K562 (cell line): ENCODE measurements around the gene KLK8. TPM values are rescaled to one million over a fixed set of nuclear protein-coding genes. Genes with fewer than 3 reads are reported as not detected.

ENCODE experiments used
- EP300 ChIP-seq: IDR thresholded peaks from 2 replicates; pipeline ENCODE4 v1.6.1; 2012; ENCODE audit warnings: low read length, improper control_type of control experiment
- ESRRA ChIP-seq: fragments of 450-650 bp; IDR thresholded peaks from 2 replicates; pipeline ENCODE4 v1.6.1; 2014; ENCODE audit warnings: low read depth, mild to moderate bottlenecking, moderate library complexity, borderline replicate concordance
- HNRNPH1 ChIP-seq: fragments of 200-400 bp; formaldehyde crosslinking; optimal IDR thresholded peaks from 2 replicates; pipeline ENCODE3; 2017; ENCODE audit warnings: low read depth, mild to moderate bottlenecking, low read length, moderate library complexity
- ILF3 ChIP-seq: fragments of 450-650 bp; IDR thresholded peaks from 2 replicates; pipeline ENCODE4 v1.6.1; 2018; ENCODE audit warnings: antibody characterized with exemption, mild to moderate bottlenecking, moderate library complexity, borderline replicate concordance
- KAT2B ChIP-seq: IDR thresholded peaks from one replicate; pipeline ENCODE4 v1.6.1; 2012; ENCODE audit warnings: low read depth, mild to moderate bottlenecking, control low read depth, inconsistent platforms, low read length, moderate library complexity
- NBN ChIP-seq: fragments of 450-650 bp; IDR thresholded peaks from 2 replicates; pipeline ENCODE4 v1.6.1; 2016; ENCODE audit warnings: low read depth, mild to moderate bottlenecking
- NCOA1 ChIP-seq: fragments of 450-650 bp; IDR thresholded peaks from 2 replicates; pipeline ENCODE4 v1.6.1; 2016; ENCODE audit warnings: low read depth
- NFRKB ChIP-seq: fragments of 450-650 bp; IDR thresholded peaks from 2 replicates; pipeline ENCODE4 v1.6.1; 2016; ENCODE audit warnings: low read depth
- NR2F6 ChIP-seq: fragments of 450-650 bp; formaldehyde crosslinking; IDR thresholded peaks from 2 replicates; pipeline ENCODE4 v1.4.0; 2020; ENCODE audit warnings: mild to moderate bottlenecking
- NRF1 ChIP-seq, 2 experiments: fragments of 450-650 bp; IDR thresholded peaks in 1 of 2; conservative IDR thresholded peaks in 1 of 2; 2 replicates each; pipeline ENCODE4 v1.6.1; 2014; ENCODE audit warnings: mild to moderate bottlenecking in 2 of 2
- TEAD1 ChIP-seq, 2 experiments: fragments of 450-650 bp in 1 of 2; sonication (generic) in 1 of 2; formaldehyde crosslinking; IDR thresholded peaks; 2 replicates each; pipeline versions ENCODE4 v1.4.0 to v1.8.0; 2020 to 2022; ENCODE audit warnings: mild to moderate bottlenecking in 2 of 2, missing genetic modification reagents in 1 of 2
- TFE3 ChIP-seq: fragments of 450-650 bp; formaldehyde crosslinking; IDR thresholded peaks from 2 replicates; pipeline ENCODE4 v1.4.0; 2020; ENCODE audit warnings: mild to moderate bottlenecking, mixed read lengths
- XRCC4 ChIP-seq: IDR thresholded peaks from one replicate; pipeline ENCODE4 v1.6.1; 2011; ENCODE audit not compliant: insufficient read depth, insufficient read length; ENCODE audit errors: extremely low read depth
- polyA plus RNA-seq, 8 experiments: library from polyadenylated mRNA; depleted of rRNA in 4 of 8; stranded (reverse) in 5 of 8; unstranded in 3 of 8; fragments of >200 nt; fragmentation: Nextera tagmentation in 2 of 8; fragmentation: Illumina TruSeq in 1 of 8; extraction: Ambion mirVana in 2 of 8; extraction: Trizol in 1 of 8; gene quantifications; 2 replicates each; pipeline versions ENCODE4 v1.2.1 to v1.2.3, GENCODE V29; 2011 to 2014; ENCODE audit warnings: inconsistent platforms in 1 of 8, missing spikeins in 1 of 8
- total RNA-seq, 7 experiments: library from RNA; depleted of rRNA in 6 of 7; stranded (reverse); fragments of >200 nt in 6 of 7; fragmentation: Illumina TruSeq in 2 of 7; extraction: Trizol in 2 of 7; gene quantifications; 2 replicates each; pipeline versions ENCODE4 v1.2.1 to v1.2.3, GENCODE V29; 2011 to 2021; ENCODE audit warnings: low replicate concordance in 1 of 7
- TF ChIP-seq, protein P1 (sequence below): IDR thresholded peaks from 2 replicates; pipeline ENCODE4 v1.6.1; 2011; ENCODE audit warnings: borderline replicate concordance, low read depth, mild to moderate bottlenecking, moderate library complexity, low read length; ENCODE audit not compliant: insufficient read depth, poor library complexity, severe bottlenecking
- TF ChIP-seq, protein P2 (sequence below): fragments of 450-650 bp; IDR thresholded peaks from 2 replicates; pipeline ENCODE4 v1.6.1; 2014; ENCODE audit warnings: low read depth, mild to moderate bottlenecking, moderate library complexity, borderline replicate concordance
- TF ChIP-seq, protein P3 (sequence below): sonication (generic); formaldehyde crosslinking; IDR thresholded peaks from 2 replicates; pipeline ENCODE4 v1.5.0; 2020; ENCODE audit warnings: missing genetic modification reagents
- TF ChIP-seq, protein P4 (sequence below): IDR thresholded peaks from 2 replicates; pipeline ENCODE4 v1.6.1; 2012; ENCODE audit warnings: low read depth, low read length, improper control_type of control experiment, borderline replicate concordance
- TF ChIP-seq, protein P5 (sequence below): fragments of 250-450 bp; sonication (Bioruptor Pico); IDR thresholded peaks from 2 replicates; pipeline ENCODE4 v1.8.0; 2022; ENCODE audit warnings: inconsistent platforms, mild to moderate bottlenecking, moderate library complexity, borderline replicate concordance

KLK8 gene
- total and polyA plus RNA-seq, 9 of the 15 experiments (the other 6 are each of a cell fraction or from before 2014, with no cell fraction given): 0.37 to 1.7 (median 0.76) TPM

DNA sequence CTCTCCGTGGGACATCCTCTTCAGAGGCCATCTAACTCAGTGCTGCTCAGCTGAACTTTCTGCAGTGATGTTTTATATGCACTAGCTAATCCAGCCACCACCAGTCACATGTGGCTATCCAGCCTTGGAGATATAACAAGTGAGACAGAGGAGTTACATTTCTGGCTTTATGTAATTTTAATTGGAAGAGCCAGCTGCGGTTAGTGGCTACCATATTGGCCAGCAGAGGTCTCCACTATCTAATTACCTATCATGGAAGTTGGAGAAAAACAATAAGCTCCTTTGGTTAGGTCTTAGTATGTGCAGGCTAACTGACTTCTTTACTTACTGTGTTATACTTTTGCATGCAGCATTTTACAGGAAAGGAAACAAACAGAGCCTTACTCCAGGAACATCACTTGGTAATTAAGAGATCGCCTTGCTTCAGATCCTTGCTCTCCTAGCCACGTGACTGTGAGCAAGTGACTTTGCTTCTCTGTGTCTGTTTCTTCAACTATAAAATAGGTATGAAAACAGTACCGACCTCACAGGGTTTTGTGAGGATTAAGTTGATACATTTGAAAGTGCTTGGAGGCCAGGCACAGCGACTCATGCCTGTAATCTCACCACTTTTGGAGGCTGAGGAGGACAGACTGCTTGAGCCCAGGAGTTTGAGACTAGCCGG is 19.7 kb upstream of the KLK8 start (continued):
- TF ChIP-seq, protein P1, sequence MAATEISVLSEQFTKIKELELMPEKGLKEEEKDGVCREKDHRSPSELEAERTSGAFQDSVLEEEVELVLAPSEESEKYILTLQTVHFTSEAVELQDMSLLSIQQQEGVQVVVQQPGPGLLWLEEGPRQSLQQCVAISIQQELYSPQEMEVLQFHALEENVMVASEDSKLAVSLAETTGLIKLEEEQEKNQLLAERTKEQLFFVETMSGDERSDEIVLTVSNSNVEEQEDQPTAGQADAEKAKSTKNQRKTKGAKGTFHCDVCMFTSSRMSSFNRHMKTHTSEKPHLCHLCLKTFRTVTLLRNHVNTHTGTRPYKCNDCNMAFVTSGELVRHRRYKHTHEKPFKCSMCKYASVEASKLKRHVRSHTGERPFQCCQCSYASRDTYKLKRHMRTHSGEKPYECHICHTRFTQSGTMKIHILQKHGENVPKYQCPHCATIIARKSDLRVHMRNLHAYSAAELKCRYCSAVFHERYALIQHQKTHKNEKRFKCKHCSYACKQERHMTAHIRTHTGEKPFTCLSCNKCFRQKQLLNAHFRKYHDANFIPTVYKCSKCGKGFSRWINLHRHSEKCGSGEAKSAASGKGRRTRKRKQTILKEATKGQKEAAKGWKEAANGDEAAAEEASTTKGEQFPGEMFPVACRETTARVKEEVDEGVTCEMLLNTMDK: peak; percentile 35
- TF ChIP-seq EP300 (no peak), NRF1 (conservative IDR thresholded peaks at IDR 0.05 in 1 of 2, IDR thresholded peaks at IDR 0.05 in 1 of 2) (peak in 1 of 2 experiments; percentile 24; a peak in 1 of 4 replicates), ILF3 (no peak), XRCC4 (no peak), TFE3 (CRISPR knock-in tag) (peak; percentile 63), NBN (no peak), NFRKB (no peak), TEAD1 (CRISPR knock-in tag; IDR thresholded peaks at IDR 0.05) (no peak), NCOA1 (no peak), HNRNPH1 (no peak), ESRRA (peak; percentile 71; the same call in 1 of the 2 replicates), KAT2B (no peak), NR2F6 (CRISPR knock-in tag) (no peak)
- TF ChIP-seq, protein P2, sequence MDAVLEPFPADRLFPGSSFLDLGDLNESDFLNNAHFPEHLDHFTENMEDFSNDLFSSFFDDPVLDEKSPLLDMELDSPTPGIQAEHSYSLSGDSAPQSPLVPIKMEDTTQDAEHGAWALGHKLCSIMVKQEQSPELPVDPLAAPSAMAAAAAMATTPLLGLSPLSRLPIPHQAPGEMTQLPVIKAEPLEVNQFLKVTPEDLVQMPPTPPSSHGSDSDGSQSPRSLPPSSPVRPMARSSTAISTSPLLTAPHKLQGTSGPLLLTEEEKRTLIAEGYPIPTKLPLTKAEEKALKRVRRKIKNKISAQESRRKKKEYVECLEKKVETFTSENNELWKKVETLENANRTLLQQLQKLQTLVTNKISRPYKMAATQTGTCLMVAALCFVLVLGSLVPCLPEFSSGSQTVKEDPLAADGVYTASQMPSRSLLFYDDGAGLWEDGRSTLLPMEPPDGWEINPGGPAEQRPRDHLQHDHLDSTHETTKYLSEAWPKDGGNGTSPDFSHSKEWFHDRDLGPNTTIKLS: no peak
- TF ChIP-seq, protein P3, sequence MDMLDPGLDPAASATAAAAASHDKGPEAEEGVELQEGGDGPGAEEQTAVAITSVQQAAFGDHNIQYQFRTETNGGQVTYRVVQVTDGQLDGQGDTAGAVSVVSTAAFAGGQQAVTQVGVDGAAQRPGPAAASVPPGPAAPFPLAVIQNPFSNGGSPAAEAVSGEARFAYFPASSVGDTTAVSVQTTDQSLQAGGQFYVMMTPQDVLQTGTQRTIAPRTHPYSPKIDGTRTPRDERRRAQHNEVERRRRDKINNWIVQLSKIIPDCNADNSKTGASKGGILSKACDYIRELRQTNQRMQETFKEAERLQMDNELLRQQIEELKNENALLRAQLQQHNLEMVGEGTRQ (CRISPR knock-in tag): peak; percentile 73
- TF ChIP-seq, protein P4, sequence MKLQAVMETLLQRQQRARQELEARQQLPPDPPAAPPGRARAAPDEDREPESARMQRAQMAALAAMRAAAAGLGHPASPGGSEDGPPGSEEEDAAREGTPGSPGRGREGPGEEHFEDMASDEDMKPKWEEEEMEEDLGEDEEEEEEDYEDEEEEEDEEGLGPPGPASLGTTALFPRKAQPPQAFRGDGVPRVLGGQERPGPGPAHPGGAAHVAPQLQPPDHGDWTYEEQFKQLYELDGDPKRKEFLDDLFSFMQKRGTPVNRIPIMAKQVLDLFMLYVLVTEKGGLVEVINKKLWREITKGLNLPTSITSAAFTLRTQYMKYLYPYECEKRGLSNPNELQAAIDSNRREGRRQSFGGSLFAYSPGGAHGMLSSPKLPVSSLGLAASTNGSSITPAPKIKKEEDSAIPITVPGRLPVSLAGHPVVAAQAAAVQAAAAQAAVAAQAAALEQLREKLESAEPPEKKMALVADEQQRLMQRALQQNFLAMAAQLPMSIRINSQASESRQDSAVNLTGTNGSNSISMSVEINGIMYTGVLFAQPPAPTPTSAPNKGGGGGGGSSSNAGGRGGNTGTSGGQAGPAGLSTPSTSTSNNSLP: peak; percentile 97
- TF ChIP-seq, protein P5, sequence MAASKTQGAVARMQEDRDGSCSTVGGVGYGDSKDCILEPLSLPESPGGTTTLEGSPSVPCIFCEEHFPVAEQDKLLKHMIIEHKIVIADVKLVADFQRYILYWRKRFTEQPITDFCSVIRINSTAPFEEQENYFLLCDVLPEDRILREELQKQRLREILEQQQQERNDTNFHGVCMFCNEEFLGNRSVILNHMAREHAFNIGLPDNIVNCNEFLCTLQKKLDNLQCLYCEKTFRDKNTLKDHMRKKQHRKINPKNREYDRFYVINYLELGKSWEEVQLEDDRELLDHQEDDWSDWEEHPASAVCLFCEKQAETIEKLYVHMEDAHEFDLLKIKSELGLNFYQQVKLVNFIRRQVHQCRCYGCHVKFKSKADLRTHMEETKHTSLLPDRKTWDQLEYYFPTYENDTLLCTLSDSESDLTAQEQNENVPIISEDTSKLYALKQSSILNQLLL: no peak
